Right ventricle myocardium inferior (tissue), 1 donor: ENCODE data around the gene LSP1. TPM values are rescaled to one million over a fixed set of nuclear protein-coding genes. Genes with fewer than 3 reads are reported as not detected.
A peak's percentile ranks its signal among the peaks of the same experiment; 100 is the strongest.

Experiments
- ATAC-seq: fragments of 200-7000 bp; cut with Tn5 transposase; one replicate; pipeline ENCODE4 v1.9.1; 2020; ENCODE audit warnings: mild to moderate bottlenecking, moderate library complexity
- DNase-seq: peaks from one replicate; pipeline ENCODE4 v3.0.0; 2021; ENCODE audit errors: missing footprints
- intact Hi-C: fragments of 100-400 bp; cut with DNase I; formaldehyde crosslinking; loops from one replicate; pipeline ENCODE4 v1.11.0; 2022
- total RNA-seq: library from RNA; stranded (reverse); fragmentation: NEBNext Ultra II Directional; extraction: Animal tissue kit (Norgen Biotek cat#: 25700); gene quantifications from one replicate; pipeline ENCODE4 v1.2.1, GENCODE V29; 2021
- donor health status: DM: no; HTN: yes; CAD: no; lungs with severe emphysema.

The LSP1 gene
- total RNA-seq, 1 donor from 2014 or later = 22.5 TPM

DNA sequence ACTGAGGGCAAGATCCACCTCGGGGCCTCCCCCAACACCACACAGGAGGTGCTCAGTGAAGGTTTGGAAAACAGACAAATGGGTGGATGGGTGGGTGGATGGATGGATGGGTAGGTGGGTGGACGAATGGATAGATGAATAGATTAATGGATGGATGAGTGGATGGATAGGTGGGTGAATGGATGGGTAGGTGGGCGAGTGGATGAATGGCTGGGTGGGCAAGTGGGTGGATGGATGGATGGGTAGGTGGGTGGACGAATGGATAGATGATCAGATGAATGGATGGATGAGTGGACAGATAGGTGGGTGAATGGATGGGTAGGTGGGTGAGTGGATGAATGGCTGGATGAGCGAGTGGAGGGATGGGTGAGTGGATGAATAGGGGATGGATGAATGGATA, 39.7 kb downstream of the LSP1 start:
- intact Hi-C loops = no loop called here
- DNase-seq (peak; percentile 42), ATAC-seq (no peak)

DNA sequence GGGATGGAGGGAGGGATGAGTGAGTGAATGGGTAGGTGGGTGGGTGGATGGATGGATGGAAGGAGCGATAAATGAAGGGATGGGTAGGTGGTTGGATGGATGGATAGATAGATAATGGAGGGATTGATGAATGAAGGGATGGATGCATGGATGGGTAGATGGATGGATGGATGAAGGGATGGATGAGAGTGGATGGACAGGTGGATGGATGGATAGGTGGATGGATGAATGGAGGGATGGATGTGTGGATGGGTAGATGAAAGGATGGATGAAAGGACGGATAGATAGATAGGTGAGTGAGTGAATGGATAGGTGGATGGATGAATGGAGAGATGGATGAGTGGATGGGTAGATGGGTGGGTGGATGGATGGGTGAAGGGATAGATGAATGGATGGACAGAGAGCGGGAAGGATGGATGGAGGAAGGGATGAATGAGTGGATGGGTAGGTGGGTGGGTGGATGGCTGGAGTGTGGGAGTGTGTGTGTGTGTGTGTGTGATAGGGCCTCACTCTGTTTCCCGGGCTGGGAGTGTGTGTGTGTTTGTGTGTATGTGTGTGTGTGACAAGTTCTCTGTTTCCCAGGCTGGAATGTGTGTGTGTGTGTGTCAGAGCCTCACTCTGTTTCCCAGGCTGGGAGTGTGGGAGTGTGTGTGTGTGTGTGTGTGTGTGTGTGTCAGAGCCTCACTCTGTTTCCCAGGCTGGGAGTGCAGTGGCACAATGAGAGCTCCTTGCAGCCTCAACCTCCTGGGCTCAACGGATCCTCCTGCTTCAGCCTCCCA, 40.9 kb downstream of the LSP1 start:
- ATAC-seq = no peak
- DNase-seq = peak; percentile 46

GRCh38 chr11:1894759-1895158, 41.9 kb downstream of the LSP1 start:
- intact Hi-C loops = no loop called here
- ATAC-seq = no peak
- no peak for DNase-seq

More for the DNA sequence above, 40.9 kb downstream of the LSP1 start:
- intact Hi-C loops = loop anchor here (1.0 kb wide), 1 partner anchor 23 kb away; no protein-coding TSS in a partner anchor

DNA sequence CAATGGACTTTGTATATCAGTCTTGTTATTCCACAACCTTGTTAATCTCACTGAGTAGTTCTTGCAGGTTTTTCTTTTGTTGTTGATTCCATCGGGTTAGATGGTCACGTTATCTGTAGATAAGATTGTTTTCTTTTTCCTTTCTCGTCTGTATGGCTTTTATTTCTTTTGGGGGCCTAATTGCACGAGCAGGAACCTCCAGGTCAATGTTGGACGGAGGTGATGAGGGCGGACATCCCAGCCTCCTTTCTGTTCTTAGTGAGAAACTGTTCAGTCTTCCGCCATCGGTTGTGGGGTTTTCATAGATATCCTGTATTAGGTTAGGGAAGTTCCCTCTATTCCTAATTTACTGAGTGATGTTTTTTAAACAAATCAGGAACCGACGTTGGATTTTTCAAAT, 43.6 kb downstream of the LSP1 start:
- ATAC-seq (no peak), DNase-seq (no peak)
- intact Hi-C loops = no loop called here

DNA sequence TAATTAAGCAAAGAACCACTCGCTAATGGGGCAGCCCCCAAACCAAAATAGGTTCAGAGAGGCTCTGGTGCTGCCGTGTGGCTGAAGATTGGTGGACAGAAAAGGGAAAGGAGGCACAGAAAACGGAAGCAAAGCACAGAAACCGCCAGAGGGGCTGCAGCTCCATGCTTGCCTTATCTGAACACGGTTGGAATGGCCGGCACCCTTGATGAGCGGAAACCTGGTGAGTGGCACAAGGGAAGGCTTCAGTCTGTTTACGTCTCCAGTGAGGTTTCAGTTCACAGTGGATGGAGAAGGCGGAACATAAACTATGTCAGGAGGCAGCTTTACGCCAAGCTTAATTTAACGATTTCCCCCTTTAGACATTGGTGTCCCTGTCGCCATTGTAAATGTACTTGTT, 44.0 kb downstream of the LSP1 start:
- peak; percentile 35 for DNase-seq
- no peak for ATAC-seq
- intact Hi-C loops = no loop called here

DNA sequence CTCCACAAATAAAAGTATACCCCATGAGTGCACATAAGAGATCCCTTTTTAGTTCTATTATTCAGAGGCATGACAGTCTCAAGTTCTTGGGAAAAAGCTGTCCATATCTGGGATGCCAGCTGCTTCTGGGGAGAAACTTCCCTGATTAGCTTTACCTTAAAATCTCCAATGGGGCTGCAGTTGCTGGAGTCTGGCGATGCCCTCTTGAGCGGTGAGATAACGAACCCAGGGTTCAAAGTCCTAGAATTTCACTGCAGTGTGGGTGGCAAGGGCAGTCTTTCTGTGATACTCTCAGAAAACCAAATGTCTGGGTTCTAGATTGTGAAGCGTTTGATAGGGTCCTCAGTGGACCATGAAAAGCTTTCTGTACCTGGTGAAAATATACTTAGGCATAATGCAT, 46.2 kb downstream of the LSP1 start:
- ATAC-seq = no peak
- intact Hi-C loops = no loop called here
- DNase-seq = no peak

GRCh38 chr11:1899686-1900085, 46.8 kb downstream of the LSP1 start:
- no peak for ATAC-seq
- intact Hi-C loops = no loop called here
- no peak for DNase-seq

DNA sequence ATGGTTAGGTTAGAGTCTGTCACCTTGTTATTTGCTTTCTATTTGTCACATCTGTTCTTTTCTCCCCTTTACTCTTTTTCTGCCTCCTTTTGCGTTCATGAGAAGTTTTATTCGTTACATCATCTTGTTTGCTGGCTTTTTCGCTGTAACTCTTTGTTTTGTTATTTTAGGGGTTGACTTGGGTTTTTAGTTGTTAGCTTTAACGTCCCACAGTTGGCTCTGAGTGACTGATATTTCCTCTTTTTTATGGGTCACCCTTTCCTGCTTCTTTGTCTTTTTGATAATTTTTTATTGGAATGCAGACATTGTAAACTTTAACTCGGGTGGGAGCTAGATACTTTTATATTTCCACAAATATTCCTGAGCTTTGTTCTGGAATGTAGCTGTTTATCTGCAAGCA, 53.3 kb downstream of the LSP1 start:
- DNase-seq = no peak
- ATAC-seq = no peak
- intact Hi-C loops = no loop called here

DNA sequence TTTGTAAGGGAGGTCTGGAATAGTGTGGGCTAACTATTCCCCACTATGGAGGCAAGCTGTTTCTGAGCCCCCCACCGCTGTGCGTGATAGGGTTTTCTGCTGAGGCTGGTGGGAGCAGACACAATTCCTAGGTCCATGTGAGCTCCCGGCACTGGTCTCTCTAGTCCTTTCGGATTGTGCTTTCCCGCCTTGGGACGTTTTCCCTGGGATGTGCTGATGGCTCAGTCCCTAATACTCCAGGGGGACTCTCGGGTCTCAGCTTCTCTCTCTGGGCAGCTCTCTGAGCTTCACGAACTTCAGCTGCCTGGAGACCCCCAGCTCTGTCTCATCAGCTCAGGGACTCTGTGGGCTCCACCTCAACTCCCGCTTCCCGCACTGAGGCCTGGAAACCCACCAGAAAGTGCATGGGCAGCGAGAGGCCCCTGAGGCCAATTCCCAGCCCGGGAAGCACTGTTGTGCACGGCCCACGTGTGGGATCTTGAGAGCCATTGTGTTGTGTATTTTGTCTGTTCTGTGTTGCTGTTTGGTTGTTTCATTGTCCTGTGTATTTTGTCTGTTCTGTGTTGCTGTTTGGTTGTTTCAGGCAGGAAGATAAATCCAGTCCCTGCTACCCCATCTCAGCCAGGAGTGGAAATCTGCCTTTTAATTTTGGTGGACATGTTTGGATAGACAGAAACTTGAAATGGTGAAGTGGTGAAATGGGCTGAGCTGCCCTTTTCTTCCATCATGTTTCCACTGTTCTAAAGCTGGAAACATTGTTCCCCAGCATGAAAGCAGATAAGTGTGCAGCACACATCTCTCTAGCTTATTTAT, 53.9 kb downstream of the LSP1 start:
- DNase-seq (peak; percentile 30), ATAC-seq (no peak)
- intact Hi-C loops = no loop called here

GRCh38 chr11:1908618-1909017, 55.7 kb downstream of the LSP1 start:
- DNase-seq = peak; percentile 11
- peak; percentile 36 for ATAC-seq
- intact Hi-C loops = loop anchor here (1.0 kb wide), 1 partner anchor 23 kb away; no protein-coding TSS in a partner anchor

DNA sequence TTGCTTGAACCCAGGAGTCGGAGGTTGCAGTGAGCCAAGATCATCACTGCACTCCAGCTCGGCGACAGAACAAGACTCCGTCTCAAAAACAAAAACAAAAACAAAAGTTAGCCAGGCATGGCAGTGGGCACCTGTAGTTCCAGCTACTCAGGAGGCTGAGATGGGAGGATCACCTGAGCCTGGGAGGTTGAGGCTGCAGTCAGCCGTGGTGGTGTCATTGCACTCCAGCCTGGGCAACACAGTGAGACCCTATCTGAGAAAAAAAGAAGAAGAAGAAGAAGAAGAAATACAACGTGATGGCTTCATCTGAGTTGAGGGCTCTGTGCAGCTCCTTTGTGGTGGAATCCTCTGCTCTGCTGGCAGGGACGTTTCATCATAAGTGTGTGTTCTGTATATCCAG, 56.6 kb downstream of the LSP1 start:
- intact Hi-C loops = loop anchor here (1.0 kb wide), 1 partner anchor 22 kb away; no protein-coding TSS in a partner anchor
- DNase-seq (no peak), ATAC-seq (no peak)

DNA sequence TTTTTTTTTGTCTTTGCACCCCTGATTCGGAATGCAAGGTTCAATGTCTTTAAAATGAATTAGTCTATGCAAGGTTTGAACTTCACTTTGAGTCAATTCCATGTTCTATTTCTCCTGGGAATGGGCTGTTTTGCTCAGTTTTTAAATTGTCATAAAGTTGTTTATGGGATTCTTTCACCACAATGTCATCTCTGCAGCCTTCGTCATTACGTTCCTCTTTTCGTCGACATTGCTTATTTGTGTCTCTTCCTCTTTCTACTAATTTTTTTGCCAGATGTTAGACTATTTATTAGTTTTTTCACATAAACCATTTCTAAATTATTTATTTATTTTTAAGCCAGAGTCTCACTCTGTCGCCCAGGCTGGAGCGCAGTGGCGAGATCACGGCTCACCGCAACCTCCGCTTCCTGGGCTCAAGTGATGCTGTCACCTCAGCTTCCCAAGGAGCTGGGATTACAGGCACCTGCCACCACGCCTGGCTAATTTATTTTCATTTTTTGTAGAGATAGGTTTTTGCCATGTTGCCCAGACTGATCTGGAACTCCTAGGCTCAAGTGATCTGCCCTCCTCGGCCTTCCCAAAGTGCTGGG, 59.5 kb downstream of the LSP1 start:
- DNase-seq = peak; percentile 46
- ATAC-seq = no peak
- intact Hi-C loops = no loop called here

DNA sequence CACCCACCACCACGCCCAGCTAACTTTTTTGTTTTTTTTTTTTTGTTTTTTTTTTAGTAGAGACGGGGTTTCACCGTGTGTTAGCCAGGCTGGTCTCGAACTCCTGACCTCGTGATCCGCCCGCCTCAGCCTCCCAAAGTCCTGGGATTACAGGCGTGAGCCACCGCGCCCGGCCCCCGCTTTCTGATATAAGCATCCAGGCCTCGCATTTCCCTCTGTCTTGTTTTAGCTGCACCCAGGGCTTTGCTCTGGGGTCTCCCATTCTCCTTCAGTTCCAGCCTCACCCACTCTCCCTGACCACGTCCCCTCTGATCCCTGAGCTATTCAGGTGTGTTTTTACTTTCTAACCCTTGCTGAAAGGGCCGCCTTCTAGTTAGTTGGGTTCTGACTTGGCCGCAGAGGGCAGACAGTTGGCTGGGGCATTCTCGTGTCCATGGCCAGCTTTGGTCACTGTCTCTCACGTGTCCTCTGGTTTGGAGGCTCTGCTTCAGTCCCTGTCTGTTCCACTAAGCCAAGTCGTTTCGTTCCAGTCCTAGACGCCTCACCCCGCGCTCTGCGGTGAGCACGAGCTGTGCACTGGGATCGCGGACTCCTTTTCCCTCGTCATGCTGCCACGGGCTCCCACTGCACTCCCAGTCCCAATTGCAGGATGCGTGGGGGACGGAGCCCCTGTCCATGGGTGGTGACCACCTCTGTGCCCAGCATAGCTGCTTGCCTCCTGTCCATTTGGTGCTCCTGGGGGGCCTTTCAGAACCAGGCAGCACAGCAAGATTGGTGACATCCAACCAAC, 60.6 kb downstream of the LSP1 start:
- DNase-seq = peak; percentile 40
- intact Hi-C loops = loop anchor here (1.0 kb wide), 1 partner anchor 26 kb away; no protein-coding TSS in a partner anchor
- ATAC-seq = no peak

GRCh38 chr11:1915795-1916131, 62.9 kb downstream of the LSP1 start:
- intact Hi-C loops = loop anchor here (1.0 to 5.0 kb wide), 4 partner anchors 22 to 223 kb away; no protein-coding TSS in a partner anchor
- no peak for ATAC-seq
- no peak for DNase-seq

DNA sequence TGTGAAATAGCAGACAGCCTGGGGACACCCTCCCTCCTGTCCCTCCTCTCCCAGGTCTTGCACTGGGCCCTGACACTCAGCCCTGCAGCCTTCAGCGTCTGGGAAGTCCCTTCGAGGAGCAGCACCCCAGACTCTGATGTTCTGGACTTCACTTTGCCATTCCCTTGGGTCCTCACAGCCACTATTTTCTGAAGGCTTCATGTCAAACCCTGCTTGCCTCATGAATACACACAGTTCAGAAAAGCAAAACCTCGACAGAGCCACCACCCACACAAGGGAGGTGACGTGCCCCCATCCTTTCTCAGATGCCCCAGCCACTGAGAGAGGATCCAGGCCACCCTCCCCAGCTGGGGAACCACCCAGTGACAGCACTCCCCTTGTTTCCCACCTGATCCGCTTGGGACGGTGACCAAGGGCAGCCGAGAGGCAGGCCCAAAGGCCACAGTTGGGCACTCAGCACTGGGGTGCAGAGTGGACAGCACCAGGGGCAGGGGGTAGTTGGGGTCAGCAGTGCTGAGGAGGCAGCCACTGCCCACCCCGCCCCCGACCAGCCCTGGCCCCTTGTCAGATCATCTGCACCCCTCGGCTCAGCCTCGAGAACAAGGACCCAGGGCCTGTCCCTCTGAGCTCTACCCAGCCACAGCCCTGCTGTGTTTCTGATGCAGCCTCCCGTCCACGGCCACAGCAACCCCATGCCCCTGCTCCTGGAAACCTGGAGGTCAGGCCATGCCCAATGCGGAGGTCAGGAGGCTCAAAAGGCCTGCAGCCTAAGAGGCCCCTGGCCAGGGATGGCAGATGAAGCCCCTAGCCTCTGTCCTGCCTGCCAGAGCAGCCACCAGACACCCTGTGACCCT, 63.5 kb downstream of the LSP1 start:
- intact Hi-C loops = loop anchor here (1.0 to 5.0 kb wide), 4 partner anchors 23 to 224 kb away; no protein-coding TSS in a partner anchor
- DNase-seq = peak; percentile 62
- peak; percentile 7 for ATAC-seq

- peak; percentile 58 for DNase-seq
- ATAC-seq = peak; percentile 58
- intact Hi-C loops = loop anchor here (1.0 to 5.0 kb wide), 4 partner anchors 24 to 225 kb away; no protein-coding TSS in a partner anchor
Observed at GRCh38 chr11:1916986-1917522, 64.2 kb downstream of the LSP1 start.
